ENCODE measurements around the gene KIAA0825.

- TF ChIP-seq YY1 (IDR thresholded peaks at IDR 0.05; ENCODE audit: insufficient read depth, insufficient read length): no peak
- no peak for TF ChIP-seq SUZ12 (IDR thresholded peaks at IDR 0.05; ENCODE audit: extremely low read depth, insufficient read depth, insufficient read length)
Measured at GRCh38 chr5:94432499-94432898, 185.9 kb downstream of the KIAA0825 start.
